Measurements from ENCODE around the gene EPB41L1. TPM values are rescaled to one million over a fixed set of nuclear protein-coding genes. Genes with fewer than 3 reads are reported as not detected.
"Not testable (repeated sequence)": the region's sequence is repeated elsewhere in the genome, so short reads cannot be mapped to it uniquely, and the experiment has no call there.

EPB41L1 gene
- total RNA-seq, 1 donor from 2014 or later, result 54.8 TPM

GRCh38 chr20:36132802-36133211 is 21.7 kb upstream of the EPB41L1 start:
- DNase-seq (ENCODE audit: extremely low spot score in 2 of 2), result no peak
- intact Hi-C loops (cut with DNase I), result no loop called here

DNA sequence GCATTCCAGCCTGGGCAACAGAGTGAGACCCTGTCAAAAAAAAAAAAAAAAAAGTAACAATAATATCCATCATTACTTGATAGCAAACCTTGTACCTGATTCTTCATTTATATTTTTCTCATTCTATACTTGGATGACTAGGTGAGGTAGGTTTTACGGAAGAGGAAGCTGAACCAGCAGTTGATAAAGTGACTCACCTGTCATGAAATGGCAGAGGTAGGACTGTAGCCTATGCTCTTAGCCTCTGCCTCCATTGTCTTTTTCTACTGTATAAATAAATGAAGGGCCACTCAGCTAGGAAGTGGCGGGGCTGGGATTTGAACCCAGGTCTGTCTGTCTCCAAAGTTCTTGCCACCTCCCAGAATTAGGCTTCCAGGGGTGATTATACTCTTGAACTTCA is 20.7 kb upstream of the EPB41L1 start:
- Histone ChIP-seq H3K9me3 (no peaks in the 10 kb centered on the region), H3K4me1 (peaks cover under 1% of the 10 kb centered on the region), H3K36me3 (no peaks in the 10 kb centered on the region), H3K27me3 (no peaks in the 10 kb centered on the region), H3K4me3 (no peak overlapping the region), H3K27ac (no peak overlapping the region)
- intact Hi-C loops (cut with DNase I), result no loop called here
- no peak for TF ChIP-seq POLR2A (IDR thresholded peaks at IDR 0.05)
- TF ChIP-seq POLR2AphosphoS5 (IDR thresholded peaks at IDR 0.05; ENCODE audit: insufficient read depth in 1 of 2, low read depth in 1 of 2), result no peak
- no peak for TF ChIP-seq CTCF (IDR thresholded peaks at IDR 0.05)
- DNase-seq (ENCODE audit: extremely low spot score in 2 of 2), result no peak

More at GRCh38 chr20:36132802-36133211, 21.7 kb upstream of the EPB41L1 start:
- no peak for TF ChIP-seq POLR2A (IDR thresholded peaks at IDR 0.05)
- TF ChIP-seq CTCF (IDR thresholded peaks at IDR 0.05), result no peak
- TF ChIP-seq POLR2AphosphoS5 (IDR thresholded peaks at IDR 0.05; ENCODE audit: insufficient read depth in 1 of 2, low read depth in 1 of 2), result no peak
- Histone ChIP-seq H3K27ac (no peak overlapping the region), H3K9me3 (no peaks in the 10 kb centered on the region), H3K4me3 (no peak overlapping the region), H3K4me1 (peaks cover 11% of the 10 kb centered on the region), H3K27me3 (no peaks in the 10 kb centered on the region), H3K36me3 (no peaks in the 10 kb centered on the region)

- no peak overlapping the region for H3K27ac ChIP-seq
- no peaks in the 10 kb centered on the region for H3K9me3 ChIP-seq
- no peaks in the 10 kb centered on the region for H3K4me1 ChIP-seq
- no peaks in the 10 kb centered on the region for H3K36me3 ChIP-seq
- no peak for DNase-seq (ENCODE audit: extremely low spot score in 2 of 2)
- H3K27me3 ChIP-seq, result no peaks in the 10 kb centered on the region
- TF ChIP-seq CTCF (IDR thresholded peaks at IDR 0.05) (no peak), POLR2A (IDR thresholded peaks at IDR 0.05) (no peak), POLR2AphosphoS5 (IDR thresholded peaks at IDR 0.05; ENCODE audit: insufficient read depth in 1 of 2, low read depth in 1 of 2) (no peak)
- intact Hi-C loops (cut with DNase I), result no loop called here
- no peak overlapping the region for H3K4me3 ChIP-seq
These were observed 19.4 kb upstream of the EPB41L1 start for GRCh38 chr20:36135159-36135558.

DNA sequence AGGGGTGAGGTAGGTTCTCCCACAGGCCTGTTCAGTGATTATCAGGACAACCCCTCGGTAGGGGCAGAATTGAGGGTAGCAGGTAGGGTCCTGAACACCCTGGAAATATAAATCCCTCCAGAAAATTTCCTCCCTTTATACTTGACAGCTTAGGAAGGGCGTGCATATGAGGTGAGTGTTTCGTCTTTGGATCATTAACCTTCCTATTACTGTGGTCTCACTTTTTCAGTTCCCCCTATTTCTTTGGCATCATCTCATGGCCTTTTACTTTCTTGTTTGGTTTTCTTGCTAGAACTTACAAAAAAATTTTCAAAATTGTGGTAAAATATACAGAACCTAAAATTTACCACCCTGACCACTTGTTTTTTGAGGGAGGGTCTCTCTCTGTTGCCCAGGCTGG is 18.7 kb upstream of the EPB41L1 start:
- H3K4me1 ChIP-seq, result no peaks in the 10 kb centered on the region
- H3K4me3 ChIP-seq, result no peak overlapping the region
- DNase-seq (ENCODE audit: extremely low spot score in 2 of 2), result no peak
- intact Hi-C loops (cut with DNase I), result no loop called here
- H3K27me3 ChIP-seq, result no peaks in the 10 kb centered on the region
- no peak for TF ChIP-seq POLR2A (IDR thresholded peaks at IDR 0.05)
- TF ChIP-seq CTCF (IDR thresholded peaks at IDR 0.05), result no peak
- no peak for TF ChIP-seq POLR2AphosphoS5 (IDR thresholded peaks at IDR 0.05; ENCODE audit: insufficient read depth in 1 of 2, low read depth in 1 of 2)
- no peaks in the 10 kb centered on the region for H3K9me3 ChIP-seq
- no peaks in the 10 kb centered on the region for H3K36me3 ChIP-seq
- H3K27ac ChIP-seq, result no peak overlapping the region

DNA sequence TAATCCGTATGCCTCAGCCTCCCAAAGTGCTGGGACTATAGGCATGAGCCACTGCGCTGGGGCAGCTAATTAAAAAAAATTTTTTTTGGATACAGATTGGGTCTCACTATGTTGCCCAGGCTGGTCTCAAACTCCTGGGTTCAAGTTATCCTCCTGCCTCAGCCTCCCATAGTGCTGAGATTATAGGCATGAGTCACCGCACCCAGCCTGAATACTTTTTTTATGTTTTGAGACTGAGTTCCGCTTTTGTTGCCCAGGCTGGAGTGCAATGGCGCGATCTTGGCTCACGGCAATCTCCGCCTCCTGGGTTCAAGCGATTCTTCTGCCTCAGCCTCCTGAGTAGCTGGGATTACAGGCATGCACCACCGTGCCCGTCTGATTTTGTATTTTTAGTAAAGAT is 17.2 kb upstream of the EPB41L1 start:
- H3K36me3 ChIP-seq; H3K27me3 ChIP-seq; H3K4me3 ChIP-seq; H3K27ac ChIP-seq; intact Hi-C loops (cut with DNase I); H3K4me1 ChIP-seq; DNase-seq (ENCODE audit: extremely low spot score in 2 of 2); H3K9me3 ChIP-seq: not testable (repeated sequence)

- intact Hi-C loops (cut with DNase I), result no loop called here
These were observed 13.2 kb upstream of the EPB41L1 start for GRCh38 chr20:36141310-36141709.

More at GRCh38 chr20:36141310-36141709, 13.2 kb upstream of the EPB41L1 start:
- Histone ChIP-seq H3K4me3 (no peak overlapping the region), H3K4me1 (no peaks in the 10 kb centered on the region), H3K27me3 (no peaks in the 10 kb centered on the region), H3K36me3 (no peaks in the 10 kb centered on the region), H3K9me3 (no peaks in the 10 kb centered on the region), H3K27ac (no peak overlapping the region)
- DNase-seq (ENCODE audit: extremely low spot score in 2 of 2), result no peak
- no peak for TF ChIP-seq CTCF (IDR thresholded peaks at IDR 0.05)
- TF ChIP-seq POLR2A (IDR thresholded peaks at IDR 0.05), result no peak
- TF ChIP-seq POLR2AphosphoS5 (IDR thresholded peaks at IDR 0.05; ENCODE audit: insufficient read depth in 1 of 2, low read depth in 1 of 2), result no peak

Data from vagina (tissue), 2 donors.